SIG-M5 treated with dmso at 0.1 percent for 504 hours (cell line): ENCODE data around the gene EEF1A2.

Experiments used
- DNase-seq: peaks from one replicate; lab custom pipeline; 2025; ENCODE audit not compliant: unreplicated experiment; lab: John Stamatoyannopoulos, UW

Gene EEF1A2

GRCh38 chr20:63471717-63471980 lies 27.2 kb downstream of the EEF1A2 start:
- DNase-seq, result no peak

DNA sequence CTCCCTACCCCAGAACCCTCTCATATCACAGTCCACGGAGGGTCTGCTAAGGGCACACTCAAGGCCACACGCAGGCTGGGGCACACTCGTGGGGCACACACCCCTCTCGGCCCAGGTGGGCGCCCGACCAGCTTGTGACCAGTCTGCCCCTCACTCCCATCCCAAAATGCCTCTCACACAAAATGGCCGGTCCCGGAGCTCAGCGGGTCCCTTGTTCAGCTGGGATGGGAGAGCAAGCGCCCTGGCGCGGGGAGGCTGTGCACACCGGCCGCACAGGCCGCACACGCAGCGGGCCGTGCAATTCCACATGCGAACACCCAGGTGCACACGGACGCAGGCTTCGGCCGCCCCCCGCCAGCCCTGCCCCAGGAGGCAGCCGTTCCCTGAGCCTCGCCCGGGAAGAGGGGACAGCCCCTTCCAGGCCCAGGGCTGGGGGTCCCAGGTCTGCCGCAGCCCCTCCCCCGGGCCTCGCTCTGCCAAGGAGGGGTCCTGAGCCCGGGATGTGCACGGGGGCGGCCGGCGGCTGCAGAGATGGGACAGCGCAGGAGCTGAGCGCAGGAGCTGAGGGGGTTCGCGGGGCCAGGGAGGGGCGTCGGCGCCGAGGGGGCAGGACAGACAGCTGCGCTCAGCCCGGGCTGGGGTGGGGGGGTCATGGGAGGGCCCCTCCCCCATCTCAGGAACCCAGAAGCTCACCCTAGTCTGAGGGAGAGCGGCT lies 27.7 kb downstream of the EEF1A2 start:
- DNase-seq, result no peak

GRCh38 chr20:63470410-63470809 lies 28.5 kb downstream of the EEF1A2 start:
- no peak for DNase-seq

DNA sequence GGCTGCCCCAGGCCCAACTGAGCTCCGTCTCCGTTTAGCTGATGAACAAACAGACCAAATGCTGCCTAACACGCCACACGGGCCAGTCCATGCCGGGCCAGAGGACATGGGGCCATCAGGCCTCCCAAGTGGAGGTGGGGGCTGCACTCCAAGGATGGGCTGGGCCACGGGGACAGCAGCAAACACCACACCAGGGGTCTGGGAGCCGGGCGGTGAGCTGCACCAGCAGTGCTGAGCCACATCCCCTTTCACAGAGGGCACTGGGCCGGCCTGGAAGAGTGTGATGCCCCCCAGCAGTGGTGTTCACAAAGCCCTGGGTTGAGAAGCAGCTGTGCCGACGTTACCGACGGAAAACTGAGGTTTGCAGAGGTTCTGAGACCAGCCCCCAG lies 29.2 kb downstream of the EEF1A2 start:
- DNase-seq, result no peak

DNA sequence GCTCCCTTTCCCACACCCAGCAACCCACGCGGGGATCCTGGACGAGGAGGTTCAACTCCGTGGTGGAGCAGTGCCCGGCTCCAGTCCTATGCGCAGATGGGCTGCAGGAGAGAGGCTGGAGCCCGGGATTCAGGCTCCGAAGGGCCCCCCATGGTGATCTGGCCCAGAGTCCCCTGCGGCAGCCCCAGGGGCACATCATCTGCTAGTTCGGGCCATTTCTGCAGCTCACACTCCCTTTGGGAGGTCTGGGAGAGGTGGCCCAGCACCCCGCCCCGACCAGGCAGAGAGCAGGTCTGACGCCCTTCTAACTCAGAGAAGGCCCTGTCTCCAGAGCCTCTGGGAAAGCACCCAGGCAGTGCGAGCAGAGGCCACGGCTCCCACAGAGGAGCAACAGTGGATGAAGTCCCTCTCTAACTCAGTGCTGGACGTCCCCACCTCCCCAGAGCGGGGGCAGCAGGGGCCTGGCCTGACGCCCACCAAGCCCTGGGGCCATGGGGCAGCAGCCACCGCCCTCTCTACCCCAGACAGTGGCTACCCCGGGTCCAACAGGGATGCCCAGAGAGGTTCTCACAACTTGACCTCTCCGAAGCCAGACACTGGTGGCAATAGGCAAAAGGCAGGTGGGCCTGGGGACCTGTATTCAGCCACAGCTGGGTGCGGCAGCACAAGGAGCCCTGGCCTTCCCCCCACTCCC lies 29.7 kb downstream of the EEF1A2 start:
- no peak for DNase-seq

DNA sequence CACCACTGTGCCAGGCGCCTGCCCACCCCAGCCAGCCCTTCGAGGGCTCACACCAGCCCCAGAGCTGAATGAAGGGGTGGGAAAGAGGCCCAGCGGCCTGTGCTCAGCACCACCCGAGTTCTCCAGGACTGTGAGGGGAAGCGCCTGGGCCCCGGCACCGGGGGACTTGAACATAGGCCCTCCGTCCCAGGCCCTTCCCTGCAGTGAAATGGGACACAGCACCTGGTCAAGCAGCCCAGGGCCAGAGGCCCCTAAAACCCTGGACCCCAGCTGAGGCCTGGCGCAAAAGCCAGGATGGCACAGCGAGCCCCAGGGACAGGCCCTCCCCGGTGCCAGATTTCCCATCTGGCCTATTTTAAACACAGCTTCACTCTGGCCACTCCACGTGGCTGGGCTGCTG lies 30.5 kb downstream of the EEF1A2 start:
- no peak for DNase-seq

- DNase-seq, result no peak
These were observed 31.4 kb downstream of the EEF1A2 start for GRCh38 chr20:63467294-63468083.

DNA sequence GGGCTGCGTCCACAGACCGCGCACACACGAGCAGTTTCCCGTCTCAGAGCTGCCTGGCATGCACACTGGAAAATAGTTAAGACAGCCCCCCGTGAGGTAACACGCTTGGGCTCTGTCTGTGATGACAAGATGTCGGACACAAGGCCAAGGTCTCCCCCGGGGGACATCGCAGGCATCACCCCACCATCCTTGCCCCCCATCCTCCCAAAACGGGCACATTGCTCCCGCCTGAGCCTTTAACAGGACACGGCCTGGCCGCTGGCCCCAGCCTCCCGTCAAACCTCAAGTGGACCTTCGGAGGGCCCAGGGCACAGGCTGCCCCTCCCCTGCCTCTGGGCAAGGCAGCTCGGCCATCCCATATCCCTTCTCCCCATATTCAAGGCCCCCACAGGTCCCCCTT lies 32.0 kb downstream of the EEF1A2 start:
- no peak for DNase-seq

GRCh38 chr20:63466250-63466825 lies 32.5 kb downstream of the EEF1A2 start:
- DNase-seq, result no peak

- no peak for DNase-seq
These were observed 33.3 kb downstream of the EEF1A2 start for GRCh38 chr20:63465380-63466249.

- DNase-seq, result no peak
These were observed 34.6 kb downstream of the EEF1A2 start for GRCh38 chr20:63464289-63464635.

- no peak for DNase-seq
These were observed 35.2 kb downstream of the EEF1A2 start for GRCh38 chr20:63463400-63464288.

- no peak for DNase-seq
These were observed 36.6 kb downstream of the EEF1A2 start for GRCh38 chr20:63462244-63462643.

DNA sequence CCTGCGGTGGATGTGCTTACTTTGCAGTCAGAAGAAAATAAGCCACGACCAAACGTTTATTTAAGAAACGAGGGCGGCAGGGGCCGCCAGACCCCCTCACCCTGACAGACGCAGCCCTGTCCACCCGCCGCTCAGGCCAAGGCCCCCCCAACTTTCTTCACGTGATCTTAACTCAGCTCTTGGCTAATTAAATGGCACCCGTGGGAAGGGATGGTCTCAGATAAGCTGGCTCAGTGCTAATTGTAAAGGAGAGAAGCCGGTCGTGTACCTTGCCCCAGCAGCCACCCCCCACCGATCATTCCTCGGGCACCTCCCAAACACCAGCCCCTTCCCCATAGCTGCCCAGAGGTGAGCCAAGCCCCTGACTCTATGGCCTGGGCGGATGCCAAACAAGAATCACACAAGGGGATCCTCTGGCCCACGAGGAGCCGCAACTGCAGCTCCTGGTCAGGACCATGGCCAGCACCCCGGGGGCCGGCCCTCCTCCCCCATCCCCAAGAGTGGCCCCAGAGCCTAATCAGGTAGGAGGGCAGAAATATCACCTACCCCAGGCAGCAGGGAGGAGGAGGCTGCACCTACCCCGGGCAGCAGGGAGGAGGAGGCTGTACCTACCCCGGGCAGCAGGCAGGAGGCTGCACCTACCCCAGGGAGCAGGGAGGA lies 37.6 kb downstream of the EEF1A2 start:
- no peak for DNase-seq

GRCh38 chr20:63459070-63459380 lies 39.9 kb downstream of the EEF1A2 start:
- no peak for DNase-seq

- no peak for DNase-seq
These were observed 40.5 kb downstream of the EEF1A2 start for GRCh38 chr20:63458170-63459069.

DNA sequence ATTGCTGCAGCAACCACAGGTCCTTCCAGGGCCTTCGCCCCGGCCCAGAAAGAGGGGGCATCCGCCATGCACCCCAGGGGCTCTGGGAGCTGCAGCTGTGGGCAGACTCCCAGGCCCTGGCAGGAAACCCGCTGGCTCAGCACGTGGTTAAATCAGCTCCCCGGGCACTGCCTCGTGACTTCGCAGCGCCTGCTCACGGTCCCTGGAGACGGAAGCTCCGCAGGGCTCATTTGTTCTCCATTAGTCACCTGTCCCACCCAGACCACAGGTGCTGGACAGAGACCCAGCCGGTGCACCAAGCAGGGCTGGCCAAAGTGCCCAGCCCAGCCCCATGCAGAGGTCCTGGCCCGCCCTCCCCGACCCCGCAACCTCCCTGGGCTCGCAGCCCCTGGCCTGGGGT lies 41.1 kb downstream of the EEF1A2 start:
- no peak for DNase-seq

DNA sequence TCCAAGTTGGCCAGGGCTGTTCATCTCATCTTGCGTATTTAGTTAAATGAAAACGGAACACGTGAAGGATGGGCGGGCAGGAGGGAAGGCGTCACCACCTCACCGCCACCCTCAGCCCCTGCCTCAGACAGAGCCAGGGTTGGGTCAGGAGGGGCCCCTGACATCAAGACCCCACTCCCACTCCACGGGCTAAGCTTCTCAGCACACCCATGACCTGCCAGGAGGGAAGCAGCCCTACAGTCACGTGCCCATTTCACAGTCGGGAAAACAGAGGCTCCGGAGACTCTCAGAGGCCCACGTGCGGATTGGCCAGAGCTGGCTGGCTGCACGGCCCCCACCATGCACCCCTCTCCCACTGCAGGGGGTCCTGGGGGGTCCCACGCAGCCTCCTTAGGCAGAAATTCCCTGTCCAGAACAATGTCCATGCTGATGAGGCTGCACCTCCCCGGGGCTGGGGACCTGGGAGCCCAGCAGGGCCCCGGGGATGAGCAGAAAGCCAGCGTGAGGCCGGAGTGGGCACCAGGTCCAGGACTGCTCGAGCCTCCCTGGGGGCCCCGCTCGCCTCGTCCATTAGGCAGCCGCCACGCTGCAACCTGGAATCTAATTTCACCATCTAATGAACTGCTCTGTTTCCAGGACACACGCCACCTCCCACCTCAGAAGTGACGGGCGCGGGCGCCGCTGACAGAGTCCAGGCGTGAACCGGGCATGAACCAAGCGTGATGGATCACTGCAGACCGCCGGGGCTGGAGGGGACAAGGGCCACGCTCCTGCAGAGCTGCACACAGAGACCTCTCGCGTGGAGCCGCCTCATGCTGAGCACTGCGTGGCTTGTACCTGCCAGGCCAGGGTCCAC lies 42.2 kb downstream of the EEF1A2 start:
- no peak for DNase-seq
